NCI-H2171 treated with DMSO at 0.1 percent for 48 hours (cell line): Measurements from ENCODE around the gene SNRNP48.

Experiments
- DNase-seq: peaks from one replicate; lab custom pipeline; 2025; lab: John Stamatoyannopoulos, UW

SNRNP48 gene

DNA sequence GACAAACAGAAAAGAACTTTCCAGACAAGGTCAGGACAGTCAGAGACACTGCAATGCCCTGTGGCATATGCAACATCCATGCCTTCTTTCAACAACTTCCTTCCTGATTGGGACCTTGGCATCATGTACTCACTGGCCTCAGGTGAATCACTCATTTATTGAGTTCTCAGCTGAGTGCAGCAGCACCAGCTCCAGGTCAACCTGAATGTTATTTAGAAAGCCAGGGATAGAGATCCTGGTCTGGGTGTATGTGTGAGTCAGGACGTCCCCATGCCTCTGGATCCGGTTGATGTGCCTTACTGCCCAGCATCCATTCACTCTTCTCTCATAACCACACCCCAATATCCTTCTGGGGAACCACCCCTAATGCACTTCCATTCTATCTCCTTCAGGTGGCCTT is 54.4 kb downstream of the SNRNP48 start:
- DNase-seq, result no peak

GRCh38 chr6:7646394-7646793 is 56.4 kb downstream of the SNRNP48 start:
- DNase-seq, result no peak

GRCh38 chr6:7647504-7647903 is 57.5 kb downstream of the SNRNP48 start:
- DNase-seq, result no peak

- no peak for DNase-seq
Measured at GRCh38 chr6:7649037-7649810, 59.2 kb downstream of the SNRNP48 start.

DNA sequence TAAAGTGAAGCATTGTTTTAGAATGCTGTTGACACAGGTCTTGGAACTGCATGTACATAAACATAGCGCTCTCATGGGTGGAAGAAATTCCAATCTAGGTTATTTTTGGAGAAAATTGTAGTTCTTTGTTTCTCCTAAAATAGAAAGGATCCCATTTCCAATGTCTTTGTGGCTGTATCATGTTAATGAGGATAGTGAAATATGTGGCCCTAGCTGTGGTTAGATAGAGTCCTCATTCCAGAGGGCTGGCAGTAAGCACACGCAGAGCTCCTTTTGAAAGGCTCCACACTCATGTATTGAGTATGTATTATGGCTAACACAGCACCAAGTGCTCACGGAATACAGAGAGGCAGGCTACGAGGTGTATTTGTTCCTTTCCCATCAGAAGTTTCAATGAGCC is 60.9 kb downstream of the SNRNP48 start:
- no peak for DNase-seq

GRCh38 chr6:7652957-7653356 is 63.0 kb downstream of the SNRNP48 start:
- no peak for DNase-seq

GRCh38 chr6:7656355-7656754 is 66.4 kb downstream of the SNRNP48 start:
- DNase-seq, result no peak

DNA sequence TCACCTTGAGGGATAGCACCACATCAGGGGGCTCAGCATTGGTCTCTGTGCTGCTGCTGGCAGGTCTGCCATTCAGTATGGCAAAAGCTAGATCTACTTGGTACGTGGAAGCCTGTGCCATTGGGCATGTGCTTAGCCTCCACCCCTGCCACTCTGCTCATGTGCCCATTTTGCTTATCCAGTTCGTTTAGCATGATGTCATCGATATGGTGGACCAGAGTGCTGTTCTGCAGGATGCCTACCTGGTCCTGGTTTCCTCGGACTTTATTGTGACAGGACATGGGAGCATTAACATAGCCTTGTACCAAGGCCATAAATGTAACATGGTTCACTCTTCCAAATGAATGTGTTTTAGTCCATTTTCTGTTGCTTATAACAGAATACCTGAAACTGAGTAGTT is 68.5 kb downstream of the SNRNP48 start:
- no peak for DNase-seq

DNA sequence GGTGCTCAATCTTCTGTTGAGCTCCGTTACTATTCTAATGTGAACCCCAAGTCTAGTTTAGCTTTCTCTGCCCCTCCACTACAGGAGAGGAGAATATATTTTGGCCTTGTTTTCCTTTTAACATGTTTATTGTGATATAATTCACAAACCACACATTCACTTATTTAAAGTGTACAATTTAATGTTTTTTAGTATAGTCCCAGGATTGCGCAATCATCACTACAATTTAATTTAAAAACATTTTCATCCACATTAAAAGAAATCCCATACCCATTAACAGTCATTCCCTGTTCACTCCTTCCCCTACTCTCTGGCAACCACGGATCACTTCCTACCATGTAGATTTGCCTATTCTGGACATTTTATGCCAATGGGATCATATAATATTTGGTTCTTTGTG is 71.4 kb downstream of the SNRNP48 start:
- no peak for DNase-seq
